ENCODE results near the gene CDK9. TPM values are rescaled to one million over a fixed set of nuclear protein-coding genes. Genes with fewer than 3 reads are reported as not detected.
"Not testable (repeated sequence)": the region's sequence is repeated elsewhere in the genome, so short reads cannot be mapped to it uniquely, and the experiment has no call there.

Gene CDK9
- total RNA-seq, 1 donor from 2014 or later, result 75.0 TPM

DNA sequence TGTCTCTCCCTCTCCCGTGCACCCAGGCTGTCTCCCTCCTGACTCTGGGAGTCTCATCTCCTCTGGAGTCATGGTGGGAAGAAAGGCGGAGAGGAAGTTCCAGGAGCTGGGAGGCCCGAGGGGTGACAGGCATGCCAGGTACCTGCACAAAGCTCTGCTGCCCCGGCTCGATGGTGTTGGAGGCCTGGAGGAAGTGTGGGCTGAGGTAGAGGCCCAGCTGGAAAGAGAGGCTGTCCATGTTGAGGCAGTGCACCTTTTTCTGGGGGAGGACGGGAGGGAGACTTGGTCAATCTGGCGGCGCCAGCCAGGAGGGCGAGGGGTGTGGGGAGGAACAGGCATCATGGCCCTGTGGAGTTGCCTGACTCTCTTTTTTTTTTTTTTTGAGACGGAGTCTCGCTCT lies 32.7 kb downstream of the CDK9 start:
- no peak for DNase-seq (ENCODE audit: low read depth in 2 of 2)

GRCh38 chr9:127822108-127822507 lies 36.3 kb downstream of the CDK9 start:
- no peak for DNase-seq (ENCODE audit: low read depth in 2 of 2)

DNA sequence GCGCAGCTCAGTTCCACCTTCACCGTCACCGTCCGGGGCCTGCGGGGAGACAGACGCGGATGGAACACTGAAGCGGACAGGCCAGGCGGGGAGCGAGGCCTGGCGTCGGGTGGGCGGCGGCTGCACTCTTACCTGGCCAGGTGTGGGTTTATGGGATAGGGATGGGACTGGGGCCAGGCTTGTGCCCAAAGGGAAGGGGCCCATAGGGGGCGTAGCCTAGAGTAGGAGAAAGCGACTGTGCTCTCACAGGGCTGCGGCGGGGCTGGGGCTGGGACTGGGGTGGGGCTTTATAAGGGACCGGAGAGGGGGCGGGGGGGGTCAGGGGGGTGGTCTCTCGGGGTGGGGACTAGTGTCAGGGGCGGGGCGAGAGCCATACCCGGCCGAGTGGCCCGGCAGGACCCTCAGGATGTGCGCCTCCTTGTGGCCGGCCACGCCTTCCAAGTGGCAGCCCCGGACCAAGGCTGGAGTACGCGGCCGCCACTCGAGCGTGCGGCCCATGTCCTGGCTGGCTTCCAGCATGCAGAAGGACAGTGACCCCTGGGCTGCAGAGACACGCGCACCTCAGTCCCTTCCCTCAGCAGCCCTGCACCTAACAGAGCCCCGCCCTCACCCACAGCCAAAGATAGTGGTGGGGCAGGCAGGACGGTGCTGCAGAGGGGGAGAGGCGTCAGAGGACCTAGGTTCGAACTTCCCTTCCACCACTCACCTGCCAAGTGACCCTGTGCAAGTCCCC lies 39.7 kb downstream of the CDK9 start:
- peak in 1 of 2 donors; percentile 40 for DNase-seq (ENCODE audit: low read depth in 2 of 2)

- DNase-seq (ENCODE audit: low read depth in 2 of 2), result peak in 1 of 2 donors; percentile 19
Measured at GRCh38 chr9:127826253-127826913, 40.5 kb downstream of the CDK9 start.

DNA sequence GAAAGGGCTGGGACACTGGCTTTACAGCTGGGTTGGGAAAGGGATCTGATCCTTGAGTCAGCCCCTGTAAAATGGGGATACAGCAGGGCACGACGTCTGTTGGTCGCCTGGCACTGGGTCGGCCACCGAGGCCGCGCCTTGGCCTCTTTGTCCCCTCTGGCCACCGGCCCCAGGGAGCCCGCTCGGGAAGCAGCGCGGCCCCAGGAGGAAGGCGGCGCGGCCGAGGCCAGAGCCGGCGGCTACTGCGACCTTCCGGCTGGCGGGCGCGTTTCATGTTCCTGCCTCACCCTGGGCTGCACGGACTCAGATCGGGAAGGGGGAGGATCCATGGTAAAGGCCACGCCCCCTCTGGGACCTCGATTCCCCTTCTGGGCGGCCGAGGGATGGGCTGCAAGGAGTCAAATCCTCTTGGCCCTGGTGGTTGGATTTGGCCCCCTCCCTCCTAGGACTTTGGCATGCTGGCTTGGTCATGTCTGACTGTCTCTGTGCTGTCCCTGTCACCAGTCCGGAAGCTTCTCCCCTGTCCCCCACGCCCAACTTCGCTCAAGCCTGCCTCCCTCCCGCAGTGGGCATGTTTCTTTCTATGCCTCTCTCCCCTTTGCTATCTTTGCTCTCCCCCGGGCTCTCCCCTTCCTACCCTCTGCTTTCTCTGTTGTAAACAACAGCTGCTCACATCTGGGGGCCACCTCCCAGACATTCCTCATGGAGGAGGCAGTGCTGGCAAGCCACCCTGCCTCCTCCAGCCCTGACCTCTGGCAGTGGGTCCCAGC lies 42.6 kb downstream of the CDK9 start:
- peak; percentile 39 to 79 for DNase-seq (ENCODE audit: low read depth in 2 of 2)

- DNase-seq (ENCODE audit: low read depth in 2 of 2), result peak in 1 of 2 donors; percentile 1
Measured at GRCh38 chr9:127829205-127829906, 43.5 kb downstream of the CDK9 start.

DNA sequence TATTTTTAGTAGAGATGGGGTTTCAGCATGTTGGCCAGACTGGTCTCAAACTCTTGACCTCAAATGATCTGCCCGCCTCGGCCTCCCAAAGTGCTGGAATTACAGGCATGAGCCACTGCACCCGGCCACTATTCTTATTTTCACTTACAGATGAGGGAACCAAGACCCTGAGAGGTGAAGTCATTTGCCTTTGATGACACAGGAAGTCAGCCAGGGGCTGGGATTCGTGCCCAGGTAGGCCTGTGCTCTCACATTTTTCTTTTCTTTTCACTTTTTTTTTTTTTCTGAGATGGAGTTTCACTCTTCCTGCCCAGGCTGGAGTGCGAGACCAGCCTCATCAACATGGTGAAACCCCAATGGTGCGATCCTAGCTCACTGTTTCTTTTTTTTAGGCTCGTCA lies 46.4 kb downstream of the CDK9 start:
- no peak for DNase-seq (ENCODE audit: low read depth in 2 of 2)

DNA sequence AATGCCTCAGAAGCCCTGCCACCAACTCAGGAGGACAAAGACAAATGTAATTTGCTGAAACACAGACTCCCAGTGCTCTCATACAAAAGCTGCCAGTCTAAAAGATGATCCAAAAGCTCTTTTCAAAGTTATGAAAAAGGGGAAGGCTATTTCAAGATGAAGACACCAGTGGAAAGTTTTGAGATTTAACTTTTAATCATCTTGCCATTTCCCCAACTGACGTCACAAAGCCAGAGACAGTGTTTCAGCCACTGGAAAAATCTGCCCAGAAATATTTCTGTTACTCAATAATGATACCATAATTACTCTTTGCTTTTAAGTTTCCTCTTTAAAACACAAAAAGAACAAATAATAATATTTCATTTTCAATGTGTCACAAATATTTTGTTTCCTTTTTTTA lies 47.7 kb downstream of the CDK9 start:
- no peak for DNase-seq (ENCODE audit: low read depth in 2 of 2)

- DNase-seq (ENCODE audit: low read depth in 2 of 2), result peak in 1 of 2 donors; percentile 86
Measured at GRCh38 chr9:127835991-127836516, 50.2 kb downstream of the CDK9 start.

GRCh38 chr9:127836561-127836960 lies 50.7 kb downstream of the CDK9 start:
- not testable (repeated sequence) for DNase-seq (ENCODE audit: low read depth in 2 of 2)

DNA sequence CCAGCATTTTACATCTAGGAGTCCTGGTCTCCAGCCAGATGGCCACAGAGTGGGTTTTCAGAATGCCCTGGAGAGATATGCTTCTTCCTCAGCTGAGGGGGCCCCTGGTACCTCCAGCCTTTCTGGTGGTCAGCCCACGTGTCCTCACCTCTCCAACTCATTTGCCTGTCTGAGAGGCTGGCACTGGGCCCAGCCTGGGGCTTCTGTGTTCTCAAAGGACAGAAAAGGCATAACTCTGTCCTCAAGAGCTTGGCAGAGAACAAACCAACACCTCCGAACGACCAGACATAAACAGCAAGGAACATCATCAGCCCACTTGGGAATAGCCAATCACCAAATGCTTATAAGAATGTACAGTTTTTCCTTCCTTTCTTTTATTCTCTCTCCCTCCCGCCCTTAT lies 51.5 kb downstream of the CDK9 start:
- DNase-seq (ENCODE audit: low read depth in 2 of 2), result peak in 1 of 2 donors; percentile 37

DNA sequence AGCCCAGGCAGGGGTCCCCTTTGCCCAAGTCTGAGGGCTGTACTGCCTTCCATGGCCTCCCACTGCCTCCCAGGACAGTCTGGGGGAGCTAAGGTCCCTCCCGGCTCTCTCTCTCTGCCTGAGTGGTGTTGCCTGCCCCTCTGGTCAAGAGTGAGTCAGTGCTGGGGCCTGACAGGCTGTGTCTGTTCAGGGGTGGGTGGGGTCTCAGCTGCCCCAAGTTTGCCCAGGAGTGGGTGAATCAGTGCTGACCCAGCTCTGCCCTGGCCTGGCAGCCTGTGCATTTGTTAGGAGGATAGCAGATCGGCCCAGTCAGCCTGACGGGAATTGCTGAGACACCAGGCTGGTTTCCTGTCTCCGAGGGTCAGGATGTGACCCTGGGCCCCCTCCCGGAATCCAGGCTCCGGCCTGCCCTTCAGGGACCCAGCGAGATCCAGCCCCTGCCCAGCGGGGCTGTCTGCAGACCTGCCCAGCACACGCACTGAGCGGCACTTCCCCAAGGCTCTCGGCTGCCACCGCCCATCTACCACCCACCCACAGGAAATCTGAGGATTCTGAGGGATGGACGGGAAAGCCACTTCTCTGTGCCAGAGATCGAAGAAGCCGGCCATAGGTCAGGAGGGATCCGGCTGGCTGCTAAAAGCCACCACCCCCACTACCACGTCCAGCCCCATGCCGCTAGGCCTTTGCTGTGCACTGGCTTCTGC lies 52.7 kb downstream of the CDK9 start:
- peak; percentile 75 to 98 for DNase-seq (ENCODE audit: low read depth in 2 of 2)

Other genes with a start within 250 kb of the CDK9 start
- gene STXBP1, start 173.8 kb upstream of the CDK9 start, total RNA-seq, result 10.8 and 13.0 TPM in 2 replicates
- gene CFAP157, start 79.0 kb upstream of the CDK9 start, total RNA-seq, result under 0.01 TPM in 1 of 2 replicates, not detected in the other
- gene PTRH1, start 70.4 kb upstream of the CDK9 start, total RNA-seq, result 20.6 and 23.2 TPM in 2 replicates
- not detected in 2 replicates for gene TTC16, start 70.0 kb upstream of the CDK9 start, total RNA-seq
- 5.3 and 7.6 TPM in 2 replicates for gene TOR2A, start 50.7 kb upstream of the CDK9 start, total RNA-seq
- 61.5 and 100 TPM in 2 replicates for gene SH2D3C, start 7.4 kb upstream of the CDK9 start, total RNA-seq
- gene FPGS, start 16.8 kb downstream of the CDK9 start, total RNA-seq, result 60.3 and 64.5 TPM in 2 replicates
- gene ENG, start 68.6 kb downstream of the CDK9 start, total RNA-seq, result 30.0 and 91.3 TPM in 2 replicates
- gene AK1, start 91.6 kb downstream of the CDK9 start, total RNA-seq, result 20.4 and 23.0 TPM in 2 replicates
- 23.4 and 35.7 TPM in 2 replicates for gene ST6GALNAC6, start 113.6 kb downstream of the CDK9 start, total RNA-seq
- 27.3 and 32.2 TPM in 2 replicates for gene ST6GALNAC4, start 131.0 kb downstream of the CDK9 start, total RNA-seq
- gene PIP5KL1, start 144.7 kb downstream of the CDK9 start, total RNA-seq, result 0.39 and 1.0 TPM in 2 replicates
- gene DPM2, start 151.8 kb downstream of the CDK9 start, total RNA-seq, result 8.9 and 17.7 TPM in 2 replicates
- gene EEIG1, start 195.0 kb downstream of the CDK9 start, total RNA-seq, result 15.0 and 60.1 TPM in 2 replicates